Mucosa of descending colon (tissue), 3 donors: ENCODE measurements around the gene AFAP1. TPM values are rescaled to one million over a fixed set of nuclear protein-coding genes. Genes with fewer than 3 reads are reported as not detected.

Source experiments
- ATAC-seq: fragments of 200-7000 bp; cut with Tn5 transposase; one replicate; pipeline ENCODE4 v1.9.1; 2020; ENCODE audit warnings: mild to moderate bottlenecking, moderate library complexity
- DNase-seq, 3 donors: peaks; one replicate each; pipeline ENCODE4 v3.0.0-alpha.2; 2020
- H3K36me3 ChIP-seq: fragments of 200-600 bp; one replicate; pipeline ENCODE4 v1.8.0; 2021; ENCODE audit warnings: low read depth, mild to moderate bottlenecking
- H3K4me1 ChIP-seq: fragments of 200-600 bp; one replicate; pipeline ENCODE4 v1.8.0; 2021; ENCODE audit warnings: low read depth, mild to moderate bottlenecking
- H3K4me3 ChIP-seq: fragments of 200-600 bp; one replicate; pipeline ENCODE4 v1.8.0; 2021; ENCODE audit warnings: mild to moderate bottlenecking
- H3K9me3 ChIP-seq: fragments of 200-600 bp; one replicate; pipeline ENCODE4 v1.8.0; 2021; ENCODE audit warnings: mild to moderate bottlenecking
- CTCF ChIP-seq: fragments of 200-600 bp; IDR thresholded peaks from one replicate; pipeline ENCODE4 v1.8.0; 2022; ENCODE audit warnings: antibody characterized with exemption, mild to moderate bottlenecking
- intact Hi-C, 2 donors: fragments of 100-400 bp; cut with DNase I in 1 of 2; cut with micrococcal nuclease in 1 of 2; formaldehyde crosslinking; loops; one replicate each; pipeline versions ENCODE4 v1.11.0 to v1.11.1; 2022; cut with DNase I, micrococcal nuclease
- total RNA-seq, 3 donors: library from RNA; stranded (reverse); fragmentation: NEBNext Ultra II Directional in 2 of 3; extraction: Animal tissue kit (Norgen Biotek cat#: 25700) in 2 of 3; gene quantifications; one replicate each; pipeline versions ENCODE4 v1.2.1 to v1.2.4, GENCODE V29; 2021 to 2023
- donor health status: DM: no; HTN: no; CAD: no; lungs with moderate emphysema.
- donor health status: DM: no; HTN: no; CAD: no.
- donor health status: DM: no; HTN: yes; CAD: no.

AFAP1 gene
- total RNA-seq, 3 donors from 2014 or later, result 31.4 to 59.1 (median 37.1) TPM

- Histone ChIP-seq H3K4me1 (no peaks in the 10 kb centered on the region), H3K4me3 (no peak overlapping the region), H3K9me3 (no peaks in the 10 kb centered on the region), H3K36me3 (no peaks in the 10 kb centered on the region)
- ATAC-seq (no peak), DNase-seq (no peak)
- no peak for TF ChIP-seq CTCF
- intact Hi-C loops, result no loop called here
Measured at GRCh38 chr4:7753931-7754465, 185.7 kb downstream of the AFAP1 start.

GRCh38 chr4:7753271-7753670, 186.4 kb downstream of the AFAP1 start:
- Histone ChIP-seq H3K9me3 (no peaks in the 10 kb centered on the region), H3K4me3 (no peak overlapping the region), H3K36me3 (no peaks in the 10 kb centered on the region), H3K4me1 (no peaks in the 10 kb centered on the region)
- no peak for TF ChIP-seq CTCF
- DNase-seq (peak in 1 of 3 donors; percentile 14), ATAC-seq (no peak)
- intact Hi-C loops, result no loop called here

DNA sequence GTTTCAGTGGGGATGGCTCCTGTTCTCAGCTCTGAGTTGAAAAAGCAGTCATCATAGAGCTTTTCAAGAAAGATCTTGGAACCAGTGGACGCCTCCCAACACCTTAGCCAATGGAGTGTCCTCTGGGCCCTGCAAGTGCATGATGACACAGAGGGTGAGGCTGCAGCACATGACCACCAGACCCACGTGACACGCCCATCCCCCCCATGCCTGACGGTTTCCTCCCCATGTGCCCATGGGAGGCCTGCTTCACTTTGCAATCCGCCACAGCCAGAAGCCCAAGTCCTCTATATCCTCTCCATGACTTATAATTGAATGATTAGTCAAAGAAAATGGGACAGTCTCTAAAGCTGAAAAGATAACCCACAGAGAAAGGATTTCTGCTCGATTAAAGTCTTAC, 187.0 kb downstream of the AFAP1 start:
- no peak overlapping the region for H3K4me3 ChIP-seq
- no peaks in the 10 kb centered on the region for H3K36me3 ChIP-seq
- intact Hi-C loops, result no loop called here
- no peaks in the 10 kb centered on the region for H3K9me3 ChIP-seq
- no peak for TF ChIP-seq CTCF
- DNase-seq (peak in 1 of 3 donors; percentile 37), ATAC-seq (no peak)
- H3K4me1 ChIP-seq, result no peaks in the 10 kb centered on the region

- DNase-seq (no peak), ATAC-seq (no peak)
- TF ChIP-seq CTCF, result no peak
- Histone ChIP-seq H3K36me3 (no peaks in the 10 kb centered on the region), H3K9me3 (no peaks in the 10 kb centered on the region), H3K4me1 (no peaks in the 10 kb centered on the region), H3K4me3 (no peak overlapping the region)
- intact Hi-C loops, result no loop called here
Measured at GRCh38 chr4:7750972-7751371, 188.7 kb downstream of the AFAP1 start.

- DNase-seq (no peak), ATAC-seq (no peak)
- TF ChIP-seq CTCF, result no peak
- no peak overlapping the region for H3K4me3 ChIP-seq
- H3K36me3 ChIP-seq, result no peaks in the 10 kb centered on the region
- intact Hi-C loops, result no loop called here
- H3K9me3 ChIP-seq, result no peaks in the 10 kb centered on the region
- no peaks in the 10 kb centered on the region for H3K4me1 ChIP-seq
Measured at GRCh38 chr4:7750523-7750922, 189.1 kb downstream of the AFAP1 start.

DNA sequence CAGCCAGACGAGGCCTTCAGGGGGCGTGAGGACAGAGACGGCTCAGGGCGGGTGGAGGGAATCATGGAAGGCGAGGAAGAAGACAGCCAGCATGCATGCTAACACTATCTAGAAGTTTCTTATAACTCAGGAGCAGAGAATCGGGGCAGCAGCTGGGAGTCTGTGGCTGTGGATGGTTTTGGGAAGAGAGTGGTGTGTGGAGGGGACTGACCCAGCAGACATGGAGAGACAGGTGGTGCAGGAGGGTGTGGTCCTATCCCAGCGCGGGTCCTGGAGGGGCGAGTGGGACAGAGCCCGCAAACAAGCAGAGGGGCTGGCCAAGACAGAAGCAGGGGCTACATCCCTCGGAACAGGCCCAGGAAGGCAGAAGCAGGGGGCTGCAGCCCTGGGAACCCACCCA, 192.1 kb downstream of the AFAP1 start:
- no peaks in the 10 kb centered on the region for H3K36me3 ChIP-seq
- intact Hi-C loops, result no loop called here
- no peaks in the 10 kb centered on the region for H3K9me3 ChIP-seq
- no peak overlapping the region for H3K4me3 ChIP-seq
- no peaks in the 10 kb centered on the region for H3K4me1 ChIP-seq
- no peak for TF ChIP-seq CTCF
- no peak for ATAC-seq
- no peak for DNase-seq
